ENCODE measurements around the gene ACOX3. TPM values are rescaled to one million over a fixed set of nuclear protein-coding genes. Genes with fewer than 3 reads are reported as not detected.
A peak's percentile ranks its signal among the peaks of the same experiment; 100 is the strongest.

Gene ACOX3
- polyA plus RNA-seq, 1 of the 3 experiments (the other 2 are of a cell fraction) = 8.4 TPM

GRCh38 chr4:8385611-8386010 is 54.9 kb downstream of the ACOX3 start:
- 86% methylated on average over 9 of the region's 11 CpGs for WGBS (ENCODE audit: low lambda C conversion rate)
- H4K20me1 ChIP-seq (ENCODE audit: insufficient read depth) = no peaks in the 10 kb centered on the region
- TF ChIP-seq FOXJ3 (CRISPR knock-in tag; IDR thresholded peaks at IDR 0.05) = no peak
- TF ChIP-seq IRF3 (IDR thresholded peaks at IDR 0.05; ENCODE audit: low read depth, low read length) = no peak
- no peak for TF ChIP-seq TCF12 (IDR thresholded peaks at IDR 0.05)
- TF ChIP-seq, protein P1, sequence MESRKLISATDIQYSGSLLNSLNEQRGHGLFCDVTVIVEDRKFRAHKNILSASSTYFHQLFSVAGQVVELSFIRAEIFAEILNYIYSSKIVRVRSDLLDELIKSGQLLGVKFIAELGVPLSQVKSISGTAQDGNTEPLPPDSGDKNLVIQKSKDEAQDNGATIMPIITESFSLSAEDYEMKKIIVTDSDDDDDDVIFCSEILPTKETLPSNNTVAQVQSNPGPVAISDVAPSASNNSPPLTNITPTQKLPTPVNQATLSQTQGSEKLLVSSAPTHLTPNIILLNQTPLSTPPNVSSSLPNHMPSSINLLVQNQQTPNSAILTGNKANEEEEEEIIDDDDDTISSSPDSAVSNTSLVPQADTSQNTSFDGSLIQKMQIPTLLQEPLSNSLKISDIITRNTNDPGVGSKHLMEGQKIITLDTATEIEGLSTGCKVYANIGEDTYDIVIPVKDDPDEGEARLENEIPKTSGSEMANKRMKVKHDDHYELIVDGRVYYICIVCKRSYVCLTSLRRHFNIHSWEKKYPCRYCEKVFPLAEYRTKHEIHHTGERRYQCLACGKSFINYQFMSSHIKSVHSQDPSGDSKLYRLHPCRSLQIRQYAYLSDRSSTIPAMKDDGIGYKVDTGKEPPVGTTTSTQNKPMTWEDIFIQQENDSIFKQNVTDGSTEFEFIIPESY (IDR thresholded peaks at IDR 0.05; ENCODE audit: borderline replicate concordance, low read depth) = no peak
- TF ChIP-seq TAF1 (IDR thresholded peaks at IDR 0.05; ENCODE audit: borderline replicate concordance, low read depth, low read length) = no peak
- TF ChIP-seq TEAD4 (IDR thresholded peaks at IDR 0.05; ENCODE audit: borderline replicate concordance, insufficient read depth) = no peak
- TF ChIP-seq NFIC (IDR thresholded peaks at IDR 0.05; ENCODE audit: borderline replicate concordance) = no peak
- TF ChIP-seq, protein P2, sequence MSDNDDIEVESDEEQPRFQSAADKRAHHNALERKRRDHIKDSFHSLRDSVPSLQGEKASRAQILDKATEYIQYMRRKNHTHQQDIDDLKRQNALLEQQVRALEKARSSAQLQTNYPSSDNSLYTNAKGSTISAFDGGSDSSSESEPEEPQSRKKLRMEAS (IDR thresholded peaks at IDR 0.05; ENCODE audit: low read depth) = no peak
- H3K4me3 ChIP-seq (ENCODE audit: low read depth in 2 of 2, low read length in 1 of 2) = no peak overlapping the region
- ChIA-PET POLR2A (interaction anchor here (1.2 kb wide), 1 partner anchor 9 kb away, joined by 3 read pairs; no protein-coding TSS in a partner anchor), CTCF (interaction anchor here (0.7 to 1.7 kb wide), 4 partner anchors 8 to 110 kb away, joined by 3 to 6 read pairs (median 4); no protein-coding TSS in a partner anchor)
- peak; percentile 58 for DNase-seq
- no peak overlapping the region; a peak in 1 of 4 replicates for H3K27ac ChIP-seq (ENCODE audit: low read depth in 2 of 2, low read length in 1 of 2)
- no peaks in the 10 kb centered on the region for H3K27me3 ChIP-seq (ENCODE audit: insufficient read depth)
- no peaks in the 10 kb centered on the region for H3K79me2 ChIP-seq (ENCODE audit: insufficient read depth)
- H3K36me3 ChIP-seq (replicated peaks in 1 of 2; ENCODE audit: control insufficient read depth in 1 of 2, insufficient read depth in 2 of 2, low read length in 1 of 2) = peaks cover 6 to 32% of the 10 kb centered on the region in 2 experiments
- H3K9me3 ChIP-seq = no peaks in the 10 kb centered on the region
- no peak overlapping the region for H2AFZ ChIP-seq (ENCODE audit: low read depth)
- H3F3A ChIP-seq (replicated peaks; ENCODE audit: insufficient read depth) = no peaks in the 10 kb centered on the region
- H3K9ac ChIP-seq = no peak overlapping the region
- H3K9me2 ChIP-seq = no peaks in the 10 kb centered on the region
- no peak overlapping the region for H3K4me2 ChIP-seq
- H3K4me1 ChIP-seq (ENCODE audit: control insufficient read depth in 1 of 2, insufficient read depth in 2 of 2, low read depth in 1 of 2, low read length in 1 of 2) = peaks cover 0 to 15% of the 10 kb centered on the region in 2 experiments; a peak in 1 of 4 replicates

DNA sequence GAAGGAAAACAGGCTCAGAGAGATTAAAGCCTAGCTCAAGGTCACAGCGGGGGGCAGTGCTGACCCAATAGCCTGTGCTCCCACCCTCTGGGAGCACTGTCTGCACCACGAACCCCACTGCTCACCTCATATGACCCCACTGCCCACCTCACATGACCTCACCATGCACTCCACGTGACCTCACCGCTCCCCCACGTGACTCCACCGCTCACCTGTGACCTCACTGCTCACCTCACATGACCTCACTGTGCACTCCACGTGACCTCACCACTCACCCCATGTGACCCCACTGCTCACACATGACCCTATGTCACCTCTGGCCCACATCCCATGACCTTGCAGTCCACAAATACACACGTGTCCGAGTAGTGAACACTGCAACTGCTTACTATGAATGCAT is 55.4 kb downstream of the ACOX3 start:
- Histone ChIP-seq H3K27ac (ENCODE audit: low read depth in 2 of 2, low read length in 1 of 2) (no peak overlapping the region), H3K9me3 (no peaks in the 10 kb centered on the region), H3F3A (replicated peaks; ENCODE audit: insufficient read depth) (no peaks in the 10 kb centered on the region), H3K9ac (no peak overlapping the region), H3K79me2 (ENCODE audit: insufficient read depth) (no peaks in the 10 kb centered on the region), H3K36me3 (replicated peaks in 1 of 2; ENCODE audit: control insufficient read depth in 1 of 2, insufficient read depth in 2 of 2, low read length in 1 of 2) (peaks cover 6 to 31% of the 10 kb centered on the region in 2 experiments), H3K27me3 (ENCODE audit: insufficient read depth) (no peaks in the 10 kb centered on the region), H3K4me2 (no peak overlapping the region), H3K9me2 (no peaks in the 10 kb centered on the region), H4K20me1 (ENCODE audit: insufficient read depth) (no peaks in the 10 kb centered on the region), H2AFZ (ENCODE audit: low read depth) (no peak overlapping the region), H3K4me1 (ENCODE audit: control insufficient read depth in 1 of 2, insufficient read depth in 2 of 2, low read depth in 1 of 2, low read length in 1 of 2) (peaks cover 0 to 10% of the 10 kb centered on the region in 2 experiments; a peak in 1 of 4 replicates), H3K4me3 (ENCODE audit: low read depth in 2 of 2, low read length in 1 of 2) (no peak overlapping the region)
- CTCF ChIA-PET = interaction anchor here (1.2 to 1.7 kb wide), 2 partner anchors 9 to 18 kb away, joined by 4 to 5 read pairs; no protein-coding TSS in a partner anchor
- 84% methylated on average over 6 of the region's 9 CpGs for WGBS (ENCODE audit: low lambda C conversion rate)
- TF ChIP-seq IRF3 (IDR thresholded peaks at IDR 0.05; ENCODE audit: low read depth, low read length) = no peak
- TF ChIP-seq TCF12 (IDR thresholded peaks at IDR 0.05) = no peak
- TF ChIP-seq NRF1 (IDR thresholded peaks at IDR 0.05; ENCODE audit: low read depth, low read length) = no peak
- no peak for TF ChIP-seq ELF1 (IDR thresholded peaks at IDR 0.05)
- TF ChIP-seq GATA2 (CRISPR knock-in tag; IDR thresholded peaks at IDR 0.05) = no peak
- TF ChIP-seq FOSL2 (IDR thresholded peaks at IDR 0.05; ENCODE audit: borderline replicate concordance, low read depth) = no peak
- no peak for TF ChIP-seq POLR2AphosphoS5 (IDR thresholded peaks at IDR 0.05; ENCODE audit: low read depth, low read length)
- TF ChIP-seq CHD2 (IDR thresholded peaks at IDR 0.05; ENCODE audit: low read length, partially characterized antibody) = no peak
- no peak for DNase-seq
- POLR2A ChIA-PET = interaction anchor here (1.2 kb wide), 1 partner anchor 9 kb away, joined by 3 read pairs; no protein-coding TSS in a partner anchor
